Fibroblast of mammary gland (primary cell): ENCODE results near the gene DERL2.
A peak's percentile ranks its signal among the peaks of the same experiment; 100 is the strongest.

Source experiments
- DNase-seq: peaks from one replicate; pipeline ENCODE4 v3.0.0-alpha.2; 2010; ENCODE audit warnings: low read depth
- H3K4me3 ChIP-seq: 2 replicates; pipeline ENCODE4 v1.5.1; 2011; ENCODE audit warnings: low read depth, mild to moderate bottlenecking, low read length, moderate library complexity; ENCODE audit not compliant: control insufficient read depth
- TF ChIP-seq, protein P1 (sequence below): conservative IDR thresholded peaks from 2 replicates; pipeline ENCODE4 v1.5.1; 2011; ENCODE audit warnings: low read depth, low read length, inconsistent platforms; ENCODE audit not compliant: control insufficient read depth, insufficient read depth

The DERL2 gene

DNA sequence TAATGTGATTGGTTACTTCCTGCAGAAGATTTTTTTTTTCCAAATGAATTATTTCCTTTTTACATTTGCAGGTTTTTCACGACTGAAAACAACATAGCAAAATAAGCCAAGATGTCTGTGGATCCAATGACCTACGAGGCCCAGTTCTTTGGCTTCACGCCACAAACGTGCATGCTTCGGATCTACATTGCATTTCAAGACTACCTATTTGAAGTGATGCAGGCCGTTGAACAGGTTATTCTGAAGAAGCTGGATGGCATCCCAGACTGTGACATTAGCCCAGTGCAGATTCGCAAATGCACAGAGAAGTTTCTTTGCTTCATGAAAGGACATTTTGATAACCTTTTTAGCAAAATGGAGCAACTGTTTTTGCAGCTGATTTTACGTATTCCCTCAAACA lies 2.8 kb upstream of the DERL2 start:
- TF ChIP-seq, protein P1, sequence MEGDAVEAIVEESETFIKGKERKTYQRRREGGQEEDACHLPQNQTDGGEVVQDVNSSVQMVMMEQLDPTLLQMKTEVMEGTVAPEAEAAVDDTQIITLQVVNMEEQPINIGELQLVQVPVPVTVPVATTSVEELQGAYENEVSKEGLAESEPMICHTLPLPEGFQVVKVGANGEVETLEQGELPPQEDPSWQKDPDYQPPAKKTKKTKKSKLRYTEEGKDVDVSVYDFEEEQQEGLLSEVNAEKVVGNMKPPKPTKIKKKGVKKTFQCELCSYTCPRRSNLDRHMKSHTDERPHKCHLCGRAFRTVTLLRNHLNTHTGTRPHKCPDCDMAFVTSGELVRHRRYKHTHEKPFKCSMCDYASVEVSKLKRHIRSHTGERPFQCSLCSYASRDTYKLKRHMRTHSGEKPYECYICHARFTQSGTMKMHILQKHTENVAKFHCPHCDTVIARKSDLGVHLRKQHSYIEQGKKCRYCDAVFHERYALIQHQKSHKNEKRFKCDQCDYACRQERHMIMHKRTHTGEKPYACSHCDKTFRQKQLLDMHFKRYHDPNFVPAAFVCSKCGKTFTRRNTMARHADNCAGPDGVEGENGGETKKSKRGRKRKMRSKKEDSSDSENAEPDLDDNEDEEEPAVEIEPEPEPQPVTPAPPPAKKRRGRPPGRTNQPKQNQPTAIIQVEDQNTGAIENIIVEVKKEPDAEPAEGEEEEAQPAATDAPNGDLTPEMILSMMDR, result no peak

DNA sequence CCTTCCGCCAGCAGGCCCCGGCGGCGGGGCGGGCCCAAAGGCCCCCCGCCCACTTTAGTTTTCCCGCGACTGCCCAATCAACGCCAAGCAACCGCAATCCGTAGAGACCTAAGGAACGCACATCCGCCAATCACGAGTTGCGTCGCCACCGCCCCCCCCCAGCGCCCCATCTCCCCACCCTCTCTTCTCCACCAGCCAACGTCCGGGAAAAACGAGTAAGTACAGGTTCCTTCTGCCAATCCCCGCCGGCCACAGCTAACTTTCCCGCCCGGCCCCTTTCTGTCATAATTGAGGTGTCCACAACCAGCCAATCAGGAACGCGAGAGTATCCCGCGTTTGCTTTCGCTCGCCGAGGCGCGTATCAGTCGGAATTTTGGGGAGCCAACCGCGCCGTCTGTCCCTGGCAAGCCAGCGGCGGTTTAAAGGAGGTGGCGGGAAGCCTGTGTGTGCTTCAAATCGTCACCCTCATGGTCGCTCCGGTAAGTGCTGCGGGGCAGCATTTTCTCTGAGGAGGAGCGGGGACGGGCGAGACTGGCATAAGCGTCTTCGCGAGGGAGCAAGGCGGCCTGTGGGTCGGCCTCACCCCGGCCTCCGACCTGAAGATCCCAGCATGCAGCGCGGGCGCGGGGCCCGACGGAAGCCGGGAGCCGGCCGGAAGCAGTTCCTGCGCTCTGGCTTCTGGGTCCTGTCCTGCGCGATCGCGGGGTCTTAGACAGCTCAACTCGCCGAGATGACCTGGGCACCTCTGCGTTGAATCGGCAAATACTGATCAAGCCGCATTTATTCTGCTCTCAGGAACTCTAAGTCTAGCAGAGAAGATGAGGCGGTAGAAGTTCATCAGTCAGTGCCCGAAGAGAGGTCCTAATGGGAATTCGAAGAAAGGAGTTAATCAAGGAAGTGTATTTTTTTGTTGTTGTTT lies 487 bp upstream of the DERL2 start, which contains the start of gene MIS12:
Gene MIS12, plus strand, starts transcription at position 361 of the 919 bp plus-strand sequence. CDS start 2,297 bp downstream, outside the sequence.
- peak; percentile 98 for DNase-seq
- H3K4me3 ChIP-seq, result peak within 1 kb of the TSS; percentile 87
- TF ChIP-seq, protein P1, result no peak

More for the DNA sequence above, 2.8 kb upstream of the DERL2 start:
- no peak overlapping the region for H3K4me3 ChIP-seq
- no peak for DNase-seq

GRCh38 chr17:5481451-5481850 lies 4.5 kb downstream of the DERL2 start:
- no peak for DNase-seq
- TF ChIP-seq, protein P1, result no peak
- H3K4me3 ChIP-seq, result no peak overlapping the region

DNA sequence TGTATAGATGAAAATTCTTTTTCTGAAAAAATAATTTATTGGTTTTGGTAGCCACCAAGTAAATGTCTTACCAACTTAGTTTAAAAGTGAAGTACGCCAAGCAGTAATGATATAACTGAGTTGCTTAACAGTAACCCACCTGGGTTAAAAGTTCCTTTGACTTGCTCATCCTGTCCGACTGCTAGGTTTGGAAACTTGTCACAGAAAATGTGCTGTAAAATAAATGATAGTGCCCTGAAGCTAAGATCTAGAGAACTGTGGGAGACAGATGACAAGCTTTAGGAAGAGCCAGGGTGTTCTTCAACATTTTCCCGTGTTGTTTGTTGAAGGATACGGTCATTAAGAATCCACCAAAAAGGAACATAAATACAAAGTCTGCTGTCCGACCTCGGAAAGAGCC lies 5.0 kb downstream of the DERL2 start:
- DNase-seq, result no peak
- TF ChIP-seq, protein P1, result no peak
- H3K4me3 ChIP-seq, result no peak overlapping the region

- TF ChIP-seq, protein P1, result no peak
- H3K4me3 ChIP-seq, result no peak overlapping the region
- no peak for DNase-seq
Observed at GRCh38 chr17:5478992-5479391, 7.0 kb downstream of the DERL2 start.

GRCh38 chr17:5473906-5474305 lies 12.1 kb downstream of the DERL2 start:
- H3K4me3 ChIP-seq, result no peak overlapping the region
- TF ChIP-seq, protein P1, result no peak
- no peak for DNase-seq
